Lower lobe of right lung (tissue), 2 donors: ENCODE measurements around the gene ABCD1. TPM values are rescaled to one million over a fixed set of nuclear protein-coding genes. Genes with fewer than 3 reads are reported as not detected.

Experiments
- ATAC-seq, 2 donors: fragments of 200-7000 bp; cut with Tn5 transposase; one replicate each; pipeline ENCODE4 v1.9.1; 2020 to 2022; ENCODE audit warnings: mild to moderate bottlenecking in 2 of 2, moderate library complexity in 2 of 2
- DNase-seq: peaks from one replicate; pipeline ENCODE4 v3.0.0-alpha.2; 2020
- H3K27ac ChIP-seq: fragments of 200-600 bp; one replicate; pipeline ENCODE4 v1.8.0; 2022
- H3K27me3 ChIP-seq: fragments of 200-600 bp; one replicate; pipeline ENCODE4 v1.8.0; 2022; ENCODE audit warnings: low read depth
- H3K36me3 ChIP-seq: fragments of 200-600 bp; one replicate; pipeline ENCODE4 v1.8.0; 2022; ENCODE audit warnings: mild to moderate bottlenecking
- H3K4me1 ChIP-seq: fragments of 200-600 bp; one replicate; pipeline ENCODE4 v1.8.0; 2022
- H3K4me3 ChIP-seq: fragments of 200-600 bp; one replicate; pipeline ENCODE4 v1.8.0; 2022; ENCODE audit warnings: mild to moderate bottlenecking
- H3K9me3 ChIP-seq: fragments of 200-600 bp; one replicate; pipeline ENCODE4 v1.8.0; 2022
- CTCF ChIP-seq: fragments of 200-600 bp; IDR thresholded peaks from one replicate; pipeline ENCODE4 v1.8.0; 2022; ENCODE audit warnings: antibody characterized with exemption, mild to moderate bottlenecking
- intact Hi-C: fragments of 100-400 bp; cut with DNase I; formaldehyde crosslinking; loops from one replicate; pipeline ENCODE4 v1.11.0; 2022
- total RNA-seq: library from RNA; stranded (reverse); fragmentation: NEBNext Ultra II Directional; extraction: Animal tissue kit (Norgen Biotek cat#: 25700); gene quantifications from one replicate; pipeline ENCODE4 v1.2.1, GENCODE V29; 2021
- donor health status: DM: no; HTN: yes; CAD: no; lungs with severe emphysema.

ABCD1 gene
- total RNA-seq, 1 donor from 2014 or later: 14.5 TPM

- Histone ChIP-seq H3K27ac (peak overlapping the region; percentile 53), H3K9me3 (no peaks in the 10 kb centered on the region), H3K4me1 (no peaks in the 10 kb centered on the region), H3K27me3 (no peaks in the 10 kb centered on the region), H3K4me3 (peak overlapping the region; percentile 17), H3K36me3 (no peaks in the 10 kb centered on the region)
- intact Hi-C loops: loop anchor here (10.0 kb wide), 1 partner anchor 189 kb away; no protein-coding TSS in a partner anchor
- DNase-seq: peak; percentile 32
- ATAC-seq: peak; percentile 4 to 13
- TF ChIP-seq CTCF: no peak
Measured at GRCh38 chrX:153765138-153766079, 40.8 kb downstream of the ABCD1 start.

DNA sequence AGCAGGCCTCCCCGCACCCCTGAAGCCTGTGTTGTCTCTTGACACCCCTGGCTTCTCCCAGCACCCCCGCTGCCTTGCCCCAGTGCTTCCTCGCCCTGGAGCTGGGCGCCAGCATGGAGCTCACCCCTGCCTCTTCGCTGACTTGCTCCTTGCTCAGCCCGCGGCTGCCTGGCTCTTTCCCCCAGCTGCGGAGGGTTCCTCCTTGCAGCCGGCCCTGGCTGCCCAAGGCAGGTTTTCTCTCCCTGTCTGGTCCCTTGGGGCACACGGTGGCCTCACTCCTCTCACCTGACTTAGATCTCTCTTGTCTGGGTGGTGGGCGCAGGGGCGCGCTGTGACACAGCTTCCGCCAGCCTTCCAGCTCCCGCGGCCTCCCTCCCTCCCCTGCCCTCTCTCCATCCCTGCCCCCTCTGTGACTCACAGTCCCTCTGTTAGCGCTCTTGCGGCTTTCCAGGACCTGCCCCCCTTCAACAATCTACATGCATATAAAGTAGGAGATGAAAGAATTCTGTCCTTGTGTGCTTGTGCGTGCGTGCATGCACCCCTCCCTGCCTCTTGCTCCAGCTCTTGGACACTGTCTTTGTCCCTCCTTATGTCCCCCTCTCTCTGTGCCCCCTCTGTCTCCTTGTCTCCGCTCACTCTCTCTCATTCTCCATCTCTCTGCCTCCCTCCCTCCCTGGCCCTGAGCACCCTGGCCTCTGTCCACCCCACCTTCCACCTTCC lies 41.6 kb downstream of the ABCD1 start:
- DNase-seq (peak; percentile 30), ATAC-seq (no peak)
- H3K4me1 ChIP-seq: no peaks in the 10 kb centered on the region
- no peak overlapping the region for H3K27ac ChIP-seq
- H3K36me3 ChIP-seq: no peaks in the 10 kb centered on the region
- H3K9me3 ChIP-seq: no peaks in the 10 kb centered on the region
- TF ChIP-seq CTCF: no peak
- no peaks in the 10 kb centered on the region for H3K27me3 ChIP-seq
- intact Hi-C loops: loop anchor here (10.0 kb wide), 1 partner anchor 189 kb away; no protein-coding TSS in a partner anchor
- H3K4me3 ChIP-seq: peak overlapping the region; percentile 17

DNA sequence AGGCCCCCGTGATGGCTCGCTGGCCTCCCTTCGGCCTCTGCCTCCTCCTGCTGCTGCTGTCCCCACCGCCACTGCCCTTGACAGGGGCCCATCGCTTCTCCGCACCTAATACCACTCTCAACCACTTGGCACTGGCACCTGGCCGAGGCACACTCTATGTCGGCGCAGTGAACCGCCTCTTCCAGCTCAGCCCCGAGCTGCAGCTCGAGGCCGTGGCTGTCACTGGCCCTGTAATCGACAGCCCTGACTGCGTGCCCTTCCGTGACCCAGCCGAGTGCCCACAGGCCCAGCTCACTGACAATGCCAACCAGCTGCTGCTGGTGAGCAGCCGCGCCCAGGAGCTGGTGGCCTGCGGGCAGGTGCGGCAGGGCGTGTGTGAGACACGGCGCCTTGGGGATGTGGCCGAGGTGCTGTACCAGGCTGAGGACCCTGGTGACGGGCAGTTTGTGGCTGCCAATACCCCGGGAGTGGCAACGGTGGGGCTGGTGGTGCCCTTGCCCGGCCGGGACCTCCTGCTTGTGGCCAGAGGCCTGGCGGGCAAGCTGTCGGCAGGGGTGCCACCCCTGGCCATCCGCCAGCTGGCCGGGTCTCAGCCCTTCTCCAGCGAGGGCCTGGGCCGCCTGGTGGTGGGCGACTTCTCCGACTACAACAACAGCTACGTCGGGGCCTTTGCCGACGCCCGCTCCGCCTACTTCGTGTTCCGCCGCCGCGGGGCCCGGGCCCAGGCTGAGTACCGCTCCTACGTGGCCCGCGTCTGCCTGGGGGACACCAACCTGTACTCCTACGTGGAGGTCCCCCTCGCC lies 42.4 kb downstream of the ABCD1 start:
- no peaks in the 10 kb centered on the region for H3K27me3 ChIP-seq
- no peak overlapping the region for H3K27ac ChIP-seq
- no peak for ATAC-seq
- intact Hi-C loops: loop anchor here (10.0 kb wide), 1 partner anchor 188 kb away; no protein-coding TSS in a partner anchor
- no peaks in the 10 kb centered on the region for H3K36me3 ChIP-seq
- H3K4me1 ChIP-seq: no peaks in the 10 kb centered on the region
- H3K4me3 ChIP-seq: no peak overlapping the region
- H3K9me3 ChIP-seq: no peaks in the 10 kb centered on the region
- DNase-seq: peak; percentile 22
- TF ChIP-seq CTCF: no peak

- TF ChIP-seq CTCF: no peak
- Histone ChIP-seq H3K9me3 (no peaks in the 10 kb centered on the region), H3K4me3 (no peak overlapping the region), H3K4me1 (no peaks in the 10 kb centered on the region), H3K27me3 (no peaks in the 10 kb centered on the region), H3K27ac (no peak overlapping the region), H3K36me3 (no peaks in the 10 kb centered on the region)
- DNase-seq: no peak
- intact Hi-C loops: loop anchor here (10.0 kb wide), 1 partner anchor 187 kb away; no protein-coding TSS in a partner anchor
- no peak for ATAC-seq
Measured at GRCh38 chrX:153767674-153768055, 43.0 kb downstream of the ABCD1 start.
